Hepatocyte (in vitro differentiated cells): ENCODE results near the gene MBOAT7. TPM values are rescaled to one million over a fixed set of nuclear protein-coding genes. Genes with fewer than 3 reads are reported as not detected.
"Not testable (repeated sequence)": the region's sequence is repeated elsewhere in the genome, so short reads cannot be mapped to it uniquely, and the experiment has no call there.

Experiments
- DNase-seq: peaks from one replicate; pipeline ENCODE4 v3.0.0-alpha.2; 2016; ENCODE audit warnings: low spot score
- H2AFZ ChIP-seq: fragments of 200-600 bp; sonication (generic); 2 replicates; pipeline ENCODE4 v1.6.0; 2016; ENCODE audit warnings: antibody characterized with exemption, mild to moderate bottlenecking
- H3K27ac ChIP-seq: fragments of 200-600 bp; sonication (generic); 2 replicates; pipeline ENCODE4 v1.5.1; 2016; ENCODE audit warnings: mild to moderate bottlenecking
- H3K27me3 ChIP-seq: fragments of 200-600 bp; sonication (generic); 2 replicates; pipeline ENCODE4 v1.6.1; 2016
- H3K36me3 ChIP-seq: fragments of 200-600 bp; sonication (generic); replicated peaks from 2 replicates; pipeline ENCODE4 v1.5.1; 2016; ENCODE audit warnings: low read depth; ENCODE audit not compliant: insufficient read depth
- H3K4me1 ChIP-seq: fragments of 200-600 bp; sonication (generic); 2 replicates; pipeline ENCODE4 v1.5.1; 2016; ENCODE audit warnings: mild to moderate bottlenecking, moderate library complexity; ENCODE audit not compliant: insufficient read depth
- H3K4me2 ChIP-seq: fragments of 200-600 bp; sonication (generic); 2 replicates; pipeline ENCODE4 v1.6.0; 2016
- H3K4me3 ChIP-seq: fragments of 200-600 bp; sonication (generic); 2 replicates; pipeline ENCODE4 v1.5.1; 2016; ENCODE audit warnings: mild to moderate bottlenecking
- H3K79me2 ChIP-seq: fragments of 200-600 bp; sonication (generic); 2 replicates; pipeline ENCODE4 v1.6.0; 2017; ENCODE audit warnings: mild to moderate bottlenecking
- H3K9me2 ChIP-seq: fragments of 200-600 bp; sonication (generic); replicated peaks from 2 replicates; pipeline ENCODE4 v1.6.0; 2017; ENCODE audit warnings: mild to moderate bottlenecking; ENCODE audit not compliant: insufficient read depth
- H3K9me3 ChIP-seq: fragments of 200-600 bp; sonication (generic); 2 replicates; pipeline ENCODE4 v1.5.1; 2016; ENCODE audit warnings: low read depth, mild to moderate bottlenecking
- H4K20me1 ChIP-seq: fragments of 200-600 bp; sonication (generic); 2 replicates; pipeline ENCODE4 v1.6.0; 2016; ENCODE audit warnings: mild to moderate bottlenecking; ENCODE audit not compliant: insufficient read depth, poor library complexity, severe bottlenecking
- EZH2 ChIP-seq: fragments of 200-600 bp; sonication (generic); IDR thresholded peaks from 2 replicates; pipeline ENCODE4 v1.6.1; 2016; ENCODE audit warnings: antibody characterized with exemption, mild to moderate bottlenecking, borderline replicate concordance
- EZH2phosphoT487 ChIP-seq: fragments of 200-600 bp; sonication (generic); IDR thresholded peaks from one replicate; pipeline ENCODE4 v1.6.1; 2018; ENCODE audit warnings: antibody characterized with exemption, mild to moderate bottlenecking, low read depth, moderate library complexity; ENCODE audit not compliant: unreplicated experiment, severe bottlenecking
- WGBS: methylation state at CpG from one replicate; pipeline ENCODE4 v1.1.6; 2016; ENCODE audit warnings: low lambda C conversion rate; ENCODE audit errors: missing lambda C conversion rate; 5-methylcytosine and 5-hydroxymethylcytosine counted together
- polyA plus RNA-seq: library from polyadenylated mRNA; unstranded; fragments of >200 nt; fragmentation: Nextera tagmentation; extraction: Ambion mirVana; gene quantifications from 2 replicates; pipeline ENCODE4 v1.2.1, GENCODE V29; 2016
- total RNA-seq: library from RNA; depleted of rRNA; stranded (reverse); fragments of >200 nt; gene quantifications from 2 replicates; pipeline ENCODE4 v1.2.3, GENCODE V29; 2014
- TF ChIP-seq, protein P1 (sequence below): fragments of 200-600 bp; sonication (generic); IDR thresholded peaks from 2 replicates; pipeline ENCODE4 v1.5.1; 2016; ENCODE audit warnings: antibody characterized with exemption, mild to moderate bottlenecking; ENCODE audit not compliant: poor library complexity

Gene MBOAT7
- total and polyA plus RNA-seq, 2 experiments from 2014 or later, result 93.5 to 179 TPM

- Histone ChIP-seq H3K9me2 (no peaks in the 10 kb centered on the region), H3K36me3 (no peaks in the 10 kb centered on the region), H4K20me1 (no peaks in the 10 kb centered on the region), H3K4me2 (no peak overlapping the region), H3K9me3 (no peaks in the 10 kb centered on the region), H3K4me1 (no peaks in the 10 kb centered on the region), H3K79me2 (no peaks in the 10 kb centered on the region), H3K27ac (no peak overlapping the region), H3K27me3 (peaks cover 2% of the 10 kb centered on the region), H2AFZ (no peak overlapping the region), H3K4me3 (no peak overlapping the region)
- TF ChIP-seq, protein P1, sequence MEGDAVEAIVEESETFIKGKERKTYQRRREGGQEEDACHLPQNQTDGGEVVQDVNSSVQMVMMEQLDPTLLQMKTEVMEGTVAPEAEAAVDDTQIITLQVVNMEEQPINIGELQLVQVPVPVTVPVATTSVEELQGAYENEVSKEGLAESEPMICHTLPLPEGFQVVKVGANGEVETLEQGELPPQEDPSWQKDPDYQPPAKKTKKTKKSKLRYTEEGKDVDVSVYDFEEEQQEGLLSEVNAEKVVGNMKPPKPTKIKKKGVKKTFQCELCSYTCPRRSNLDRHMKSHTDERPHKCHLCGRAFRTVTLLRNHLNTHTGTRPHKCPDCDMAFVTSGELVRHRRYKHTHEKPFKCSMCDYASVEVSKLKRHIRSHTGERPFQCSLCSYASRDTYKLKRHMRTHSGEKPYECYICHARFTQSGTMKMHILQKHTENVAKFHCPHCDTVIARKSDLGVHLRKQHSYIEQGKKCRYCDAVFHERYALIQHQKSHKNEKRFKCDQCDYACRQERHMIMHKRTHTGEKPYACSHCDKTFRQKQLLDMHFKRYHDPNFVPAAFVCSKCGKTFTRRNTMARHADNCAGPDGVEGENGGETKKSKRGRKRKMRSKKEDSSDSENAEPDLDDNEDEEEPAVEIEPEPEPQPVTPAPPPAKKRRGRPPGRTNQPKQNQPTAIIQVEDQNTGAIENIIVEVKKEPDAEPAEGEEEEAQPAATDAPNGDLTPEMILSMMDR, result no peak
- no peak for TF ChIP-seq EZH2
- no peak for TF ChIP-seq EZH2phosphoT487
- no peak for DNase-seq
- 86% methylated on average over 7 of the region's 7 CpGs for WGBS
Observed at GRCh38 chr19:54230031-54230430, 40.7 kb upstream of the MBOAT7 start.

- Histone ChIP-seq H3K4me1 (no peaks in the 10 kb centered on the region), H3K4me2 (no peak overlapping the region), H3K27me3 (peaks cover 5% of the 10 kb centered on the region), H3K36me3 (no peaks in the 10 kb centered on the region), H3K9me2 (no peaks in the 10 kb centered on the region), H3K4me3 (no peak overlapping the region), H3K79me2 (no peaks in the 10 kb centered on the region), H4K20me1 (no peaks in the 10 kb centered on the region), H3K27ac (no peak overlapping the region), H2AFZ (no peak overlapping the region), H3K9me3 (no peaks in the 10 kb centered on the region)
- WGBS, result 89% methylated on average over 8 of the region's 8 CpGs
- no peak for TF ChIP-seq EZH2phosphoT487
- TF ChIP-seq, protein P1, result no peak
- TF ChIP-seq EZH2, result no peak
- no peak for DNase-seq
Observed at GRCh38 chr19:54229146-54229545, 39.8 kb upstream of the MBOAT7 start.

DNA sequence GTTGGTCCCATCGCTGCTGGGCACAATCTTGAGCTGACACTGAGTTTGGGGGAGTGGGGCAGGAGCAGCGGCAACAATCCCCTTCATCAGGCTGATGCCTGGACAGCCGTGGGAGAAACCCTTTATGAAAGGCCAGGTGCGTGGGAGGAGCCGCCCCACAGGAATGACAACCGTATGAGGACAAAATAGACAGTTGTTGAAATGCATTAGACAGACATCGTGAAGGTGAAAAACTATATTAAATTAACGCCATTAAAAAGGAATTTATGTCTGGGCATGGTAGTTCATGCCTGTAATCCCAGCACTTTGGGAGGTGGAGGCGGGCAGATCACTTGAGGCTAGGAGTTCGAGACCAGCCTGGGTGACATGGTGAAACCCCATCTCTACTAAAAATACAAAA is 35.2 kb upstream of the MBOAT7 start:
- H3K9me2 ChIP-seq, H3K79me2 ChIP-seq, DNase-seq, H3K9me3 ChIP-seq, H3K4me1 ChIP-seq, H2AFZ ChIP-seq, H3K4me2 ChIP-seq, H4K20me1 ChIP-seq, H3K27ac ChIP-seq, H3K27me3 ChIP-seq, H3K36me3 ChIP-seq, H3K4me3 ChIP-seq: not testable (repeated sequence)
- WGBS, result 87% methylated on average over 10 of the region's 10 CpGs

GRCh38 chr19:54223937-54224281 is 34.5 kb upstream of the MBOAT7 start:
- not testable (repeated sequence) for H4K20me1 ChIP-seq, H3K9me3 ChIP-seq, H3K27me3 ChIP-seq, H3K79me2 ChIP-seq, H3K9me2 ChIP-seq, H3K4me1 ChIP-seq, H2AFZ ChIP-seq, H3K4me3 ChIP-seq, H3K36me3 ChIP-seq, DNase-seq, H3K27ac ChIP-seq, H3K4me2 ChIP-seq
- WGBS, result 80% methylated on average over 5 of the region's 5 CpGs

DNA sequence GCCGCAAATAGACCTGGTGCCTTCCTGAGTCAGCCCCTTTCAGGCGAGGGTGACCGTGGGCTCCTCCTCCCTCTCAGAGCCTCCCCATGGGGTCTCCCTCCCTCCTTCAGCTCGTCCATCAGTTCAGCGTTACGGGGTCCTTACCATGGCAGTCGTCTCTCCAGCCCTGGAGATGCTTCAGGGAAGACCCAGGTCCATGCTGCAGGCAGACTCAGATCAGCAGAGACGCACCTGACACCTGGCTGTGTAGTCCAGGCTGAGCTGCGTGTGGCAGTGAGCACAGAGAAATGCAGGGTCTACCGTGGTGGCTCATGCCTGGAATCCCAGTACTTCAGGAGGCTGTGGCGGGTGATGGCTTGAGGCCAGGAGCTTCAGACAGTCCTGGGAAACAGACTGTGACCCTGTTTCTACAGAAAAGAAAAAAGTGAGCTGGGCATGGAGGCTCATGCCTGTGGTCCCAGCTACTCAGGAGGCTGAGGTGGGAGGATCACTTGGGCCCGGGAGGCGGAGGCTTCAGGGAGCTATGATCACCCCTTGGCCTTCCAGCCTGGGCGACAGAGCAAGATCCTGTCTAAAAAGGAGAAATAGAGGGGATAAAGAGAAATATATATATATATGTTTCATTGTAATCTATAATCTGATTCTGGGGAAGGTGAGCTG is 34.0 kb upstream of the MBOAT7 start:
- not testable (repeated sequence) for H3K79me2 ChIP-seq, H3K4me3 ChIP-seq, H3K36me3 ChIP-seq, DNase-seq, H3K27ac ChIP-seq, H3K27me3 ChIP-seq, H3K9me2 ChIP-seq, H3K4me1 ChIP-seq, H4K20me1 ChIP-seq, H3K9me3 ChIP-seq, H3K4me2 ChIP-seq, H2AFZ ChIP-seq
- 55% methylated on average over 14 of the region's 14 CpGs for WGBS

- not testable (repeated sequence) for H3K9me2 ChIP-seq, H3K4me2 ChIP-seq, DNase-seq, H3K4me3 ChIP-seq, H3K79me2 ChIP-seq, H3K27ac ChIP-seq, H3K9me3 ChIP-seq, H4K20me1 ChIP-seq, H2AFZ ChIP-seq, H3K4me1 ChIP-seq, H3K27me3 ChIP-seq, H3K36me3 ChIP-seq
- WGBS, result 77% methylated on average over 15 of the region's 16 CpGs
Observed at GRCh38 chr19:54222474-54223276, 33.3 kb upstream of the MBOAT7 start, which contains the start of gene LILRB3. LILRB3 (minus strand) TSS chr19:54223007; CDS start chr19:54222976, 31 bp downstream.

DNA sequence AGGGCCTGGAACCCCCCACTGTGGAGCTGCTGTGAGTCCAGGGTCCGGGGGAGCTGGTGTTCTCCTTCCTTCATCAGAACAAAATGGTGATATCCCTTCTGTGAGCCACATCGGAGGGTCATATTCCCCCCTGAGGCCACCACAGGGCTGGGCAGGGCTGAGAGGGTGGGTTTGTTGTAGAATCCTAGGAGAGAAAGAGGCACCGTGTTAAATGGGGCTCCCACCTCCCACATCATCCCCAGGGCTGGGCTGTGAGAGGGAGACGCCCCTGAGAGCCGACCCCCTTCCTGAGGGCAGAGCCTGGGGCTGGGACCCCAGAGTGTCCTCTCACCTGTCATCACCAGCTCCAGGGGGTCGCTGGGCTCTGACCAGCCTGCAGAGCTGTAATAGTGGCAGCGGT is 32.6 kb upstream of the MBOAT7 start:
- not testable (repeated sequence) for H3K9me2 ChIP-seq, H4K20me1 ChIP-seq, H3K79me2 ChIP-seq, H3K4me3 ChIP-seq, H3K4me1 ChIP-seq, H3K9me3 ChIP-seq, H3K27ac ChIP-seq, H3K4me2 ChIP-seq, H2AFZ ChIP-seq, DNase-seq, H3K36me3 ChIP-seq, H3K27me3 ChIP-seq
- WGBS, result 91% methylated on average over 5 of the region's 7 CpGs
